Measurements from ENCODE around the gene MLLT3. TPM values are rescaled to one million over a fixed set of nuclear protein-coding genes. Genes with fewer than 3 reads are reported as not detected.

Gene MLLT3
- total and polyA plus RNA-seq, 2 of the 8 experiments (the other 6 are each of a cell fraction or from before 2014, with no cell fraction given): 5.9 to 9.6 TPM

GRCh38 chr9:20608582-20608981 lies 13.7 kb downstream of the MLLT3 start:
- H4K91ac ChIP-seq (replicated peaks; ENCODE audit: insufficient read length, low read length): no peak overlapping the region
- WGBS, 2 experiments (ENCODE audit: extremely low coverage in 1 of 2, insufficient coverage in 1 of 2, insufficient read length in 1 of 2, insufficient replicate concordance in 2 of 2, low coverage in 1 of 2, low lambda C conversion rate in 2 of 2, missing lambda C conversion rate in 1 of 2): 85% methylated on average over 5 of the region's 5 CpGs; no CpG with 5 or more reads in 1 of the 2 experiments
- no peaks in the 10 kb centered on the region for H3K79me2 ChIP-seq (ENCODE audit: control insufficient read depth in 1 of 2, insufficient read depth in 2 of 2, low read length in 2 of 2)
- no peaks in the 10 kb centered on the region for H3K79me1 ChIP-seq (ENCODE audit: low read depth, low read length)
- H3K4me1 ChIP-seq (replicated peaks in 1 of 4; ENCODE audit: control insufficient read depth in 3 of 4, insufficient read depth in 4 of 4, low read length in 3 of 4): no peaks in the 10 kb centered on the region; a peak in 1 of 7 replicates
- H2BK5ac ChIP-seq (ENCODE audit: low read depth, low read length): no peak overlapping the region
- H3K27me3 ChIP-seq (replicated peaks in 1 of 4; ENCODE audit: control insufficient read depth in 3 of 4, extremely low read depth in 1 of 4, insufficient read depth in 3 of 4, low read length in 3 of 4): no peaks in the 10 kb centered on the region
- DNase-seq (ENCODE audit: low read depth in 1 of 2, low spot score in 2 of 2) (no peak), FAIRE-seq (no peak)
- no peak overlapping the region for H3K23ac ChIP-seq (ENCODE audit: insufficient read length)
- H4K8ac ChIP-seq (ENCODE audit: extremely low read depth, insufficient read depth, low read length): no peak overlapping the region
- H3K18ac ChIP-seq (ENCODE audit: extremely low read depth, low read length): no peak overlapping the region
- H2AK5ac ChIP-seq (ENCODE audit: low read depth, low read length): no peak overlapping the region
- H3K9me3 ChIP-seq (ENCODE audit: insufficient read depth in 2 of 2, low read depth in 1 of 2, low read length in 1 of 2): no peaks in the 10 kb centered on the region
- H3K14ac ChIP-seq (ENCODE audit: insufficient read length): no peak overlapping the region
- no peaks in the 10 kb centered on the region for H3K36me3 ChIP-seq (ENCODE audit: control insufficient read depth in 2 of 4, insufficient read depth in 4 of 4, low read length in 3 of 4)
- H2BK15ac ChIP-seq (ENCODE audit: low read length): no peak overlapping the region
- no peak overlapping the region for H2BK20ac ChIP-seq (ENCODE audit: low read length)
- H3K4me3 ChIP-seq (ENCODE audit: extremely low read depth in 1 of 4, insufficient read depth in 2 of 4, low read depth in 3 of 4, low read length in 4 of 4): no peak overlapping the region
- no peak overlapping the region for H2BK12ac ChIP-seq (ENCODE audit: low read depth, low read length)
- no peaks in the 10 kb centered on the region for H3K23me2 ChIP-seq (ENCODE audit: low read depth, low read length)
- no peak overlapping the region for H3K56ac ChIP-seq (replicated peaks; ENCODE audit: insufficient read length, low read depth, low read length)
- H3K4ac ChIP-seq (replicated peaks; ENCODE audit: insufficient read length, low read depth, low read length): no peak overlapping the region
- H2AFZ ChIP-seq (ENCODE audit: low read length): no peak overlapping the region
- H3K9ac ChIP-seq (replicated peaks in 1 of 4; ENCODE audit: extremely low read depth in 1 of 4, low read depth in 3 of 4, low read length in 3 of 4): no peak overlapping the region
- H4K20me1 ChIP-seq (replicated peaks in 1 of 2; ENCODE audit: control insufficient read depth in 1 of 2, insufficient read depth in 2 of 2, low read length in 2 of 2): no peaks in the 10 kb centered on the region
- ChIA-PET POLR2A (ENCODE audit: partially characterized antibody) (no interaction called here), CTCF (ENCODE audit: partially characterized antibody) (interaction anchor here (1.2 to 2.4 kb wide), 2 partner anchors 12 to 96 kb away, joined by 3 to 11 read pairs; no protein-coding TSS in a partner anchor)
- TF ChIP-seq BCL11A (IDR thresholded peaks at IDR 0.05; ENCODE audit: low read depth in 2 of 2, low read length in 2 of 2): no peak
- TF ChIP-seq PHF8 (conservative IDR thresholded peaks at IDR 0.05; ENCODE audit: low read depth, low read length): no peak
- no peak overlapping the region for H3K4me2 ChIP-seq (ENCODE audit: insufficient read depth in 1 of 2, low read depth in 2 of 2, low read length in 2 of 2)
- no peak overlapping the region for H4K5ac ChIP-seq (ENCODE audit: insufficient read length, low read depth, low read length)
- H3K27ac ChIP-seq (ENCODE audit: low read depth, low read length): no peak overlapping the region
- no peak overlapping the region for H2BK120ac ChIP-seq (replicated peaks; ENCODE audit: low read depth, low read length)

All from H1 (cell line).